Measurements from ENCODE around the gene ZBTB42. TPM values are rescaled to one million over a fixed set of nuclear protein-coding genes. Genes with fewer than 3 reads are reported as not detected.

ZBTB42 gene
- total and polyA plus RNA-seq, 2 of the 13 experiments (the other 11 are each of a cell fraction or from before 2014, with no cell fraction given), result 2.8 to 4.2 TPM

DNA sequence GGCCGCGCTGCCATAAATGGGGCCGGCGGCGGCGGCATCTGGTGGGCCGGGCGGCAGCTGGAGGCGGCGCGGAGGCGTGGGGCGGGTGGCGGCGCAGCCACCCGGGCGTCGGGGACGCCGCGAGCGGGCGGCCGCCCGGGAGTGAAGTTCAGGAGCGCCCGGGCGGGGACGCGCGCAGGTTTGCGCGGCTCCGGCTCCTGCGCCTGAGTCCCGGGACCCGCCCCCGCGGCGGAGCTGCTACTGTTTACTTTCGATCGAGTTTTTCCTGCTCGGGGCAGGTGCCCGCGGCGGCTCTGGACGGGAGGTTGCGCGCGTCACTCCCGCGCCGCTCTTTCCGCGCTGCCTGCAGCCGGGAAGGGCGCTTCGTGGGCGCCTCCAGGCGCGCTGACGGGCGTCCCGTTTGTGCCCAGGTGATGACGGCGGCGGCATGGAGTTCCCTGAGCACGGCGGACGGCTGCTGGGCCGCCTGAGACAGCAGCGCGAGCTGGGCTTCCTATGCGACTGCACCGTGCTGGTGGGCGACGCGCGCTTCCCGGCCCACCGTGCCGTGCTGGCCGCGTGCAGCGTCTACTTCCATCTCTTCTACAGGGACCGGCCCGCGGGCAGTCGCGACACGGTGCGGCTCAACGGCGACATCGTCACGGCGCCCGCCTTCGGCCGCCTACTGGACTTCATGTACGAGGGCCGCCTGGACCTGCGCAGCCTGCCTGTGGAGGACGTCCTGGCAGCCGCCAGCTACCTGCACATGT is at the start of gene ZBTB42 (continued):
- TF ChIP-seq, protein P1, sequence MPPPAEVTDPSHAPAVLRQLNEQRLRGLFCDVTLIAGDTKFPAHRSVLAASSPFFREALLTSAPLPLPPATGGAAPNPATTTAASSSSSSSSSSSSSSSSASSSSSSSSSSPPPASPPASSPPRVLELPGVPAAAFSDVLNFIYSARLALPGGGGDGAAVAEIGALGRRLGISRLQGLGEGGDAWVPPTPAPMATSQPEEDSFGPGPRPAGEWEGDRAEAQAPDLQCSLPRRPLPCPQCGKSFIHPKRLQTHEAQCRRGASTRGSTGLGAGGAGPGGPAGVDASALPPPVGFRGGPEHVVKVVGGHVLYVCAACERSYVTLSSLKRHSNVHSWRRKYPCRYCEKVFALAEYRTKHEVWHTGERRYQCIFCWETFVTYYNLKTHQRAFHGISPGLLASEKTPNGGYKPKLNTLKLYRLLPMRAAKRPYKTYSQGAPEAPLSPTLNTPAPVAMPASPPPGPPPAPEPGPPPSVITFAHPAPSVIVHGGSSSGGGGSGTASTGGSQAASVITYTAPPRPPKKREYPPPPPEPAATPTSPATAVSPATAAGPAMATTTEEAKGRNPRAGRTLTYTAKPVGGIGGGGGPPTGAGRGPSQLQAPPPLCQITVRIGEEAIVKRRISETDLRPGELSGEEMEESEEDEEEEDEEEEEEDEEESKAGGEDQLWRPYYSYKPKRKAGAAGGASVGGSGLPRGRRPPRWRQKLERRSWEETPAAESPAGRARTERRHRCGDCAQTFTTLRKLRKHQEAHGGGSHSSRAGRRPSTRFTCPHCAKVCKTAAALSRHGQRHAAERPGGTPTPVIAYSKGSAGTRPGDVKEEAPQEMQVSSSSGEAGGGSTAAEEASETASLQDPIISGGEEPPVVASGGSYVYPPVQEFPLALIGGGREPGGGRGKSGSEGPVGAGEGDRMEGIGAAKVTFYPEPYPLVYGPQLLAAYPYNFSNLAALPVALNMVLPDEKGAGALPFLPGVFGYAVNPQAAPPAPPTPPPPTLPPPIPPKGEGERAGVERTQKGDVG (CRISPR knock-in tag; IDR thresholded peaks at IDR 0.05; ENCODE audit: borderline replicate concordance), result no peak
- TF ChIP-seq SYNCRIP (IDR thresholded peaks at IDR 0.05; ENCODE audit: insufficient read depth, low read depth, low read length), result no peak
- no peak for TF ChIP-seq ZNF234 (CRISPR knock-in tag; conservative IDR thresholded peaks at IDR 0.05)
- TF ChIP-seq DMTF1 (CRISPR knock-in tag; IDR thresholded peaks at IDR 0.05), result no peak
- no peak for TF ChIP-seq ZNF646 (CRISPR knock-in tag; IDR thresholded peaks at IDR 0.05)
- TF ChIP-seq SP2 (CRISPR knock-in tag; IDR thresholded peaks at IDR 0.05), result peak; percentile 32; the same call in 1 of the 2 replicates
- TF ChIP-seq ISL2 (CRISPR knock-in tag; IDR thresholded peaks at IDR 0.05), result no peak
- TF ChIP-seq ZNF460 (CRISPR knock-in tag; IDR thresholded peaks at IDR 0.05; ENCODE audit: borderline replicate concordance), result no peak
- TF ChIP-seq, protein P2, sequence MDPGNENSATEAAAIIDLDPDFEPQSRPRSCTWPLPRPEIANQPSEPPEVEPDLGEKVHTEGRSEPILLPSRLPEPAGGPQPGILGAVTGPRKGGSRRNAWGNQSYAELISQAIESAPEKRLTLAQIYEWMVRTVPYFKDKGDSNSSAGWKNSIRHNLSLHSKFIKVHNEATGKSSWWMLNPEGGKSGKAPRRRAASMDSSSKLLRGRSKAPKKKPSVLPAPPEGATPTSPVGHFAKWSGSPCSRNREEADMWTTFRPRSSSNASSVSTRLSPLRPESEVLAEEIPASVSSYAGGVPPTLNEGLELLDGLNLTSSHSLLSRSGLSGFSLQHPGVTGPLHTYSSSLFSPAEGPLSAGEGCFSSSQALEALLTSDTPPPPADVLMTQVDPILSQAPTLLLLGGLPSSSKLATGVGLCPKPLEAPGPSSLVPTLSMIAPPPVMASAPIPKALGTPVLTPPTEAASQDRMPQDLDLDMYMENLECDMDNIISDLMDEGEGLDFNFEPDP (CRISPR knock-in tag; conservative IDR thresholded peaks at IDR 0.05), result no peak
- TF ChIP-seq ZBTB3 (CRISPR knock-in tag; IDR thresholded peaks at IDR 0.05; ENCODE audit: borderline replicate concordance, low read depth), result no peak
- no peak for TF ChIP-seq MAFK (conservative IDR thresholded peaks at IDR 0.05 in 1 of 2, IDR thresholded peaks at IDR 0.05 in 1 of 2; ENCODE audit: low read length in 2 of 2)
- no peak; the same call in 1 of the 2 replicates for TF ChIP-seq ZNF547 (CRISPR knock-in tag; IDR thresholded peaks at IDR 0.05)

All from HepG2 (cell line).